ENCODE measurements around the gene FAM180A. TPM values are rescaled to one million over a fixed set of nuclear protein-coding genes. Genes with fewer than 3 reads are reported as not detected.

The FAM180A gene
- total RNA-seq, 1 donor from 2014 or later: not detected

DNA sequence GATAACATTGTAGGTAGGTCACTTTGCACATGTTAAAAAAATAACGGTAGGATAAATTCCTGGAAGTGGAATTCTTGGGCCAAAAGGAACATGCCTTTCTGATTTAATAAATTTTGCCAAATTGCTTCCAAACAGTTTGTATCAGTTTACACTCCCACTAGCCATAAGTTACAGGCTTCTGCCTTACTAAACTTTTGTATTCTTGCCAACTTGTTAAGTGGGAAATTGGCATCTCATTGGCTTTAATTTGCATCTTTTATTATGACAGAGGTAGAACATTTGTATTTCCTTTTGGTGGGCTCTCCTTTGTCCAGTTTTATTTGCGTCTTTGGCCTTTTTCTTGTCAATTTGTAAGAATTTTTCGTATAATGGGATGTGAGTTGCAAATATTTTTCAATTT is 38.3 kb upstream of the FAM180A start:
- no peaks in the 10 kb centered on the region for H3K27me3 Mint-ChIP-seq (ENCODE audit: low read depth)
- no peak overlapping the region for H3K4me3 Mint-ChIP-seq
- DNase-seq (ENCODE audit: low spot score in 2 of 2, unreplicated experiment in 2 of 2): no peak
- no peak for TF ChIP-seq CTCF (IDR thresholded peaks at IDR 0.05; ENCODE audit: unreplicated experiment)
- H3K4me1 Mint-ChIP-seq: peaks cover 8% of the 10 kb centered on the region
- H3K9me3 Mint-ChIP-seq: peaks cover 4% of the 10 kb centered on the region
- H3K36me3 Mint-ChIP-seq: peaks cover 2% of the 10 kb centered on the region
- H3K27ac Mint-ChIP-seq: no peak overlapping the region

- TF ChIP-seq CTCF (IDR thresholded peaks at IDR 0.05; ENCODE audit: unreplicated experiment): no peak
- DNase-seq (ENCODE audit: low spot score in 2 of 2, unreplicated experiment in 2 of 2): no peak
- Mint-ChIP-seq H3K36me3 (peaks cover 2% of the 10 kb centered on the region), H3K4me1 (no peaks in the 10 kb centered on the region), H3K27me3 (ENCODE audit: low read depth) (no peaks in the 10 kb centered on the region), H3K9me3 (peaks cover 4% of the 10 kb centered on the region), H3K27ac (no peak overlapping the region), H3K4me3 (no peak overlapping the region)
Observed at GRCh38 chr7:135785065-135785464, 36.5 kb upstream of the FAM180A start.

DNA sequence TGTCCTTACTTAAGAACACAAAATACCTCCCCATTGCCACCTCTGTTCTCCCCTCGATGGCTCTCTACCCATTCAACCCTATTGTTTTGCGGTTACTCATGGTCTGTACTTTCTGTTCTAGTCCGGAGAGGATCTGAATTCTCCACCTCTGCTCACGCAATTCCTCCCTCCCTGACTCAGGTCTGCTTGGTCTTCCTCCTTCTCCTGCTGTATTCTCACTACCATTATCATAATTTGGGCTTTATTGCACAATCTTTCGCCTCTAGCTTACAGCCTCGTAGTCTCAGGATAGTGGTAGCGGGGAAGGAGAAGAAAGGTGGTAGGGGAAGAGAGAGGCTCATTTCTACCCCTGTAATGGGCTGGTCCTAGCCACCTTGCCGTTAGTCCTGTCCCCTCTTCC is 35.4 kb upstream of the FAM180A start:
- DNase-seq (ENCODE audit: low spot score in 2 of 2, unreplicated experiment in 2 of 2): no peak
- no peaks in the 10 kb centered on the region for H3K27me3 Mint-ChIP-seq (ENCODE audit: low read depth)
- H3K36me3 Mint-ChIP-seq: peaks cover 2% of the 10 kb centered on the region
- no peak overlapping the region for H3K4me3 Mint-ChIP-seq
- peaks cover 6% of the 10 kb centered on the region for H3K9me3 Mint-ChIP-seq
- no peak for TF ChIP-seq CTCF (IDR thresholded peaks at IDR 0.05; ENCODE audit: unreplicated experiment)
- H3K4me1 Mint-ChIP-seq: no peaks in the 10 kb centered on the region
- no peak overlapping the region for H3K27ac Mint-ChIP-seq

DNA sequence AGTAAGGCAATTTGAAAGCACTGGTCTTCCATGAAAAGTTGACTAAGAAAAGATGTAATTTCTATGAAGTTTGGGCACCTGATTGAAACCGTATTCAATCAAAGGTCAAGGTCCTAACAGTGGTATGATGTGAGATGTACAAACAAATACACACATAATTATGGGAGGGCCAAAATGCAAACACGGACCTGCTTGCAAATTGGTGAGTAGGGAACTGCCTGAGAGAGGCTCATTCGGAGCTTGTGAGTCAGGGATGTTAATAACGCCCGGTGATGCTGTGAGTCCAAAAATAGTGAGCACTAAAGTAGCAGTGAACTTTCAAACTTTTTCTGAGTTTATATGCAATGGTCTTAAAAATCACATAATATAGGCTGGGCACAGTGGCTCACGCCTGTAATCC is 34.2 kb upstream of the FAM180A start:
- no peak for DNase-seq (ENCODE audit: low spot score in 2 of 2, unreplicated experiment in 2 of 2)
- no peak overlapping the region for H3K27ac Mint-ChIP-seq
- no peak overlapping the region for H3K4me3 Mint-ChIP-seq
- no peaks in the 10 kb centered on the region for H3K4me1 Mint-ChIP-seq
- peaks cover 10% of the 10 kb centered on the region for H3K36me3 Mint-ChIP-seq
- peaks cover 18% of the 10 kb centered on the region for H3K9me3 Mint-ChIP-seq
- H3K27me3 Mint-ChIP-seq (ENCODE audit: low read depth): no peaks in the 10 kb centered on the region
- TF ChIP-seq CTCF (IDR thresholded peaks at IDR 0.05; ENCODE audit: unreplicated experiment): no peak

- Mint-ChIP-seq H3K9me3 (peaks cover 22% of the 10 kb centered on the region), H3K27ac (no peak overlapping the region), H3K27me3 (ENCODE audit: low read depth) (no peaks in the 10 kb centered on the region)
Observed at GRCh38 chr7:135782377-135782776, 33.8 kb upstream of the FAM180A start.

More at GRCh38 chr7:135782377-135782776, 33.8 kb upstream of the FAM180A start:
- H3K4me3 Mint-ChIP-seq: no peak overlapping the region
- no peaks in the 10 kb centered on the region for H3K4me1 Mint-ChIP-seq
- peaks cover 12% of the 10 kb centered on the region for H3K36me3 Mint-ChIP-seq
- no peak for DNase-seq (ENCODE audit: low spot score in 2 of 2, unreplicated experiment in 2 of 2)
- TF ChIP-seq CTCF (IDR thresholded peaks at IDR 0.05; ENCODE audit: unreplicated experiment): no peak
